ENCODE results near the gene ISYNA1. TPM values are rescaled to one million over a fixed set of nuclear protein-coding genes. Genes with fewer than 3 reads are reported as not detected.

The ISYNA1 gene
- total RNA-seq, 1 experiment from 2014 or later = 20.9 TPM

GRCh38 chr19:18443831-18444230 is 5.9 kb upstream of the ISYNA1 start:
- no peak for DNase-seq (ENCODE audit: low read depth)

- no peak for DNase-seq (ENCODE audit: low read depth)
These were observed 5.5 kb upstream of the ISYNA1 start for GRCh38 chr19:18443406-18443805.

DNA sequence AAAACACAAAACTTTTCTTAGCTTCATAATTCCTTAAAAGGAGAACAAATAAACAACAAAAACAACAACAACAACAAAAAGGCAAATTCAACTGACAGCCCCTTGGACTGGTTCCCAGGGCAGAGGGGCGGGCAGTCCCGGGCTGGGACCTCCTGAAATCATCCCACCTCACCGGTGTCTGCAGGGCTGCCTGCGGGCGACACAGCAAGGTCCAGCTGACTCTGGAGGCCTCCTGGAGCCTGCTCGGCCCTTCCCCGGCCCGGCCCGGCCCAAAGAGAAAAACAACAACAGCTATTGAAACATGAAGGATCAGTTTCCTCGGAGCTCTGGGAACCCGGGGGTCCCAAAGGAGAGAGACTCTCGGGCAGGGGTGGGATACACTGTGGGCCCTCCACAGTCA is 5.0 kb upstream of the ISYNA1 start:
- no peak for DNase-seq (ENCODE audit: low read depth)

GRCh38 chr19:18441804-18442788 is 4.2 kb upstream of the ISYNA1 start:
- DNase-seq (ENCODE audit: low read depth) = no peak

DNA sequence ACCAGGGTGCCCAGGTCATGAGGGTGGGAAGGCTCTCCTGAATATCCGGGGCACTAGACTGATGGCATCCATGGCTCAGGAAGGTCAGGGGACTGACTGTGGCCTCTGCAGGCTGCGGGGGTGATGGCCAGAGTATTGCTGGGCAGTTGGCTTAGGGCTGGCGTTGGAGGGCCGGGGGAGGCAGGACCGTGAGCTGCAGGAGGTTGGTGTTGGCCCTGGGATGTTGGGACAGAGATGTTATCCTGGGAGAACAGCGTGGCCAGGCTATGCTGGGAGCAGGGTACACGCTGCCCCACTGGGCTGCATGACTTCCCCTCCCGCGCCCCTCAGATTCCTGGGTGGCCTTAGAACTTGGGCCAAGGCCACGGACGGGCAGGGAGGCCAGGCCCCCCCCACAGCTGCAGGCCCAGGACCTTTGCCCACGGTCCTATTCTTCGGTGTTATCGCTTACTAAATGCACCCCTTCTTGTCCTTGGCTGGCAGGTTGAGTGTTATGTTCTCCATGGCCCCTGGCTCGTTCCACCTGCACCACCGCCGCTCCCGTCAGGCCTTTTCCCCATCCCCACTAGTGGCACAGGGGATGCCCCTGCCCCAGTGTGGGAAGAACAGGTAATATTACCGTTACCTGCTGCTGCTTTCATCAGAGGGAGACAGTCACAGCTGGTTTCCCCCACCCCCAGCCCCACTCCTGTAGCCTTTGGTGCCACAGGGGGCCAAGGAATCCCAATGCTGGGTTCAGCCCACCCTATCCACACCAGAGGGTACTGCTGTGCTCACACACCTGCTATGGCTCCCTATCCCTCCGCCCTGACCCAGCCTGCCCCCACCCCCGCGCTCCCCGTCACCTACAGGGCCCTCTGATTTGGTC is 3.2 kb upstream of the ISYNA1 start:
- DNase-seq (ENCODE audit: low read depth) = no peak

GRCh38 chr19:18440415-18440877 is 2.5 kb upstream of the ISYNA1 start:
- no peak for DNase-seq (ENCODE audit: low read depth)

- no peak for DNase-seq (ENCODE audit: low read depth)
These were observed 1.9 kb upstream of the ISYNA1 start for GRCh38 chr19:18439910-18440237.

DNA sequence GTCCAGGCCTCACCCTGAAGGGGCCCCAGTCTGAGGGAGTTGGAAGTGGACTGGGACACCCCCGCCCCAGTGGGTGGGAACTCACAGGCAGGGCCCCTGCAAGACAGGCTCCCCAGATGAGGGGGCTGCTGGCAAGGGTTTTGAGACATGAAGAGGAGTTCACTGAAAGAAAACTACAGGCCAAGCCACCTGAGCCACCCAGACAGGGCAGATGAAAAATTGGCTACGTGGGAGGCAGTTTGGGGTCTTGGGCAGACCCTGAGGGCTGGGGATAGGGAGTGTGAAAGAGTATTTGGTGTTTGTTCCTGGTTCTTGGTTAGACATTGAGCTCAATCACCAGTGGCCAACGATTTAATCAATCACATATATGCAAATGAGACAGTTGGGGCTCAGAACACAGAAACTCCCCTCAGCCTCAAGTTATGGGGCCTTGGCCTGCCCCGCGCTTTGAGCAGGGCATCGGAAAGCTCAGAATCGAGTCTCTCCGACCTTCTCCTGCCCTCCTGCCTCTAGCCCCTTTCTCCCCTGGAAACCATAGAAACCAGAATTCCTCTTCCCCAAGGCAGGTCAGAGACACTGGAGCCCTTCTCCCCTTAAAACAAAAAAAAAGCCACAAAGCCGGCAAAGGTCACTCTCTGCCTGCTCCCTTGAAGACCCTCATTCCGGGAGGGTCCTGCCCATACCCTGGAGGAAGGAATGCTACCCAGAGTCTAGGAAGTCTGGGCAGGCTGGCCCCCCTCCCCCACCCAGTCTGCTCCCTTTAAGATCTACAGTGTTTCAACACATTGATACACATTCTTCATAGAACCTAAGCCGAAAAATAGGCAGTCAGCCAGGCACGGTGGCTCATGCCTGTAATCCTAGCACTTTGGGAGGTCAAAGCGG is 1.3 kb upstream of the ISYNA1 start:
- peak; percentile 56 for DNase-seq (ENCODE audit: low read depth)

- DNase-seq (ENCODE audit: low read depth) = peak; percentile 57
These were observed 545 bp upstream of the ISYNA1 start for GRCh38 chr19:18438331-18439024.

DNA sequence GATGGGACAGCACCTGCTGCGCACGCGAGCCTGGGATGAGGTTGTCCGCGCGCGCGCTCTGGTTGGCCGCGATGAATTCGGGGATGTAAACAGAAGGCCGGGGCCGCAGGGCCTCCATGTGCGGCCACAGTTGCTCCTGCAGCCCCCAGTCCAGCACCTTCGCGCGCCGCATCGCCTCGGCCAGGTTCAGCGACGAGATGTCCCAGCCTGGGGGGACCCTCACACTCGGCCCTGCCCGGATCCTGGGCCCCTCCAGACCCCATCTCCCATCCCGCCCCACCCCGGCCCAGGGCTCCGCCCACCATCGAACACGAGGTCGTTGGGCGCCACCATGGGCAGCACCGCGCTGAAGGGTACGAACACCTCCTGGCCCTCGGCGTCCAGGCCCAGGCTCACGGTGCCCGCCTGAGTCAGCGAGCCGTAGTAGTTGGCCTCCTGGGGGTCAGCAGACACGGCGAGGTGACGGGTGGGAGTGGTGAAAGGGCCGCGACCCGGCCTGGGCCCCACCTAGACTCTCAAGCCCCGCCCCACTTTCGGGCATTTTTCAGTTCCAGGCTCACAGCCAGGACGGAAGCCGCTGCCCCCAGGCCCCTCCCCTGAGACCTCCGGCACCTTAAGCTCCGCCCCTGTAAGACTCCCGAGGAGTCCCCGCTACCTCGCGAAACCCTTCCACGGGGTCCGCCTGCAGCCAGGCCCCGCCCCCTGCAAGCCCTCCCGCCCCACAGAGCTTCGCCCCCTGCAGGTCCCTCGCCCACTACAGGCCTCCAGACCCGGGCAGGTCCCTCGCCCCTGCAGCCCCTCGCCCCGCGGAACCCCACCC is 1.1 kb downstream of the ISYNA1 start:
- peak; percentile 78 for DNase-seq (ENCODE audit: low read depth)

DNA sequence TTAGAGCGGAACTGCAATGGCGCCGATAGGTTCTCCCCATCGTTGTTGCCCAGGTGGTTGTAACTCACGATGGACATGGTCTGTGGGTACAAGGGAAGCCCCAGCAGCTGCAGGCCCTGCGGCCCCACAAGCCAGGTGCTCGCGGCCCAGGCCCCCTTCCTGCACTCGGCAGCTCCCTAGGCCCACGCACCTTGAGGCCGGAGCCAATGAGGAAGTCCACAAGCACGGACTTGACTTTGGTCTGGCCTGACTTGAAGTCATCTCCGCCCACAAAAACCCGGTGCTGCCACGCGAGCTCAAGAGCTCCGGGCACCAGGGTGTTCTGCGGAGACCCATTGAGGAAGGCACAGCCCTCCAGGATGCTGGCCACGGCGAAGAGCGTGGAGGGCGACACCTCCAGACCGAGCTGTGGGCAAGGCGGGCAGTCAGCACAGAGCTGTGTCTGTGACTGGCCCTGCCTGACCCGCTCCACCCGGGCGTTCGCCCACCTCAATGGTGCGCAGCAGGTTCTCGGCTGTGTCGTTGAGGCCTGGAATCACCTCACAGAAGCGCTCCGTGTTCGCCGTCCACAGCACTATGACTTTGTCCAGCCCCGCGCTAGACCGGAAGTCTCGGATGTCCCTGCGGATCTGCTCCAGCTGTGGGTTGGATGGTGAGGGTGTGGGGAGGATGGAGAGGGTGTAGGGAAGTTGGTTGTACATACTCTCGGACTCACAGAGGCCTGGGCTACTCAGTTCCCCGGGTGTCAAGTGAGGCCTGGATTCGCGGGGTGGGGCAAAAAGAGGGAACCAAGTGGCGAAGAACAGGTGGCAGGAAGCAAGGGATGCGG is 1.9 kb downstream of the ISYNA1 start:
- no peak for DNase-seq (ENCODE audit: low read depth)

DNA sequence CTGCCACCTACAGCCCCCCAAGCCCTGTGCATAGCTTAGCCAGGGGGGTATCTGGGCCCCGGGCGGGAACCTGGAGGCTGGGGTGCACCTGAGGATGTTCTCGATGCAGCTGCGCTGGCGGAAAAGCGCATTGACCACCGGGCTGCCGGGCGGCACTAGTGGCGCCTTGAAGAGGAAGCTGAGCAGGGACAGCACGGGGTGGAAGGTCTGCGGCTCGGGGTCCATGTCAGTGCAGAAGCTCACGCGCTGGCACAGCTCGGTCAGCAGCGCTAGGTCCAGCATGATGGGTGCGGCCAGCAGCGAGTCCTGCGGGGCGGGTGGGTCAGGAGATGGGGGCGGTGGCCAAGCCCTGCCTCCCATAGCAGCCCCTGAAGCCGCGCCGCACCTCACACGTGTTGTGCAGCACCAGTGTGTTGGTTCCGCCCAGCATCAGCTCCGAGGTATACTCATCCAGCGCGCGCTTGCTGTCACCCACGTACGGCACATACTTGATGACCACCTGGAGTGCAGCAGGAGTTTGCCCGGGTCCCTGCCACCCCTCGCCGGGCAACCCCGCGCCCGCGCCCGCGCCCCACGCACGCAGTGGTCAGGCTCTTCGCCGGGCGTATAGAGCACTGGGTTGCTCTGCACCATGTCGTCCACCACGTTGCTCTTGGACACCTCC is 2.6 kb downstream of the ISYNA1 start:
- DNase-seq (ENCODE audit: low read depth) = no peak

DNA sequence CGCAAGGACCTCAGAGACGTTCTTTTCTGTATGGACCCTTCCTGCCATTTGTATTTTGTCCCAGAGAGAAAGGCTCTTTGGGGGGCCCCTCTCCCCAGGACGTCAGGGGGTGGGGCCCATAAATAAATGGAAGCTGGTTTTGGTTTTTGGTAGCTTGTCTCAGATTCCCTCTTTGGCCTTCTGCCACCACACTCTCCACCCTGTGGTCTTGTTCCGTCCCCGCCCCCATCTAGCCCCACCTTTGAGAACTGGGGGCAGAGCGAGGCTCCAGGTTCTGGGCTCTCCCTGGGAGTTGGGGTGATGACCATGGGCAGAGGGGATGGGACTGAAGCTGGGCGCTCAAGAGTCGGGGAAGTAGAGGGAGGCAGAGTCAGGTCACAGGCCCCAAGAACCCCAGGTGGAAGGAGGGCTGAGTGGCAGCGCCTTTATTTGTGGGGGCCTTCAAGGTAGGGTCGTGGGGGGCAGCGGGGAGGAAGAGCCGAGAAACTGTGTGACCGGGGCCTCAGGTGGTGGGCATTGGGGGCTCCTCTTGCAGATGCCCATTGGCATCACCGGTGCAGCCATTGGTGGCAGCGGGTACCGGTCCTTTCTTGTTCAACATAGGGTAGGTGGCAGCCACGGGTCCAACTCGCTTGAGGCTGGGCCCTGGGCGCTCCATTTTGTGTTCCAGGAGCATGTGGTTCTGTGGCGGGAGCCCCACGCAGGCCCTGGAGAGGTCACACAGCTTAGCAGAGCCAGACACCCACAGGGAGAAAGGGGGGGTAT is 3.3 kb downstream of the ISYNA1 start:
- DNase-seq (ENCODE audit: low read depth) = no peak

- no peak for DNase-seq (ENCODE audit: low read depth)
These were observed 4.1 kb downstream of the ISYNA1 start for GRCh38 chr19:18433735-18434398.

DNA sequence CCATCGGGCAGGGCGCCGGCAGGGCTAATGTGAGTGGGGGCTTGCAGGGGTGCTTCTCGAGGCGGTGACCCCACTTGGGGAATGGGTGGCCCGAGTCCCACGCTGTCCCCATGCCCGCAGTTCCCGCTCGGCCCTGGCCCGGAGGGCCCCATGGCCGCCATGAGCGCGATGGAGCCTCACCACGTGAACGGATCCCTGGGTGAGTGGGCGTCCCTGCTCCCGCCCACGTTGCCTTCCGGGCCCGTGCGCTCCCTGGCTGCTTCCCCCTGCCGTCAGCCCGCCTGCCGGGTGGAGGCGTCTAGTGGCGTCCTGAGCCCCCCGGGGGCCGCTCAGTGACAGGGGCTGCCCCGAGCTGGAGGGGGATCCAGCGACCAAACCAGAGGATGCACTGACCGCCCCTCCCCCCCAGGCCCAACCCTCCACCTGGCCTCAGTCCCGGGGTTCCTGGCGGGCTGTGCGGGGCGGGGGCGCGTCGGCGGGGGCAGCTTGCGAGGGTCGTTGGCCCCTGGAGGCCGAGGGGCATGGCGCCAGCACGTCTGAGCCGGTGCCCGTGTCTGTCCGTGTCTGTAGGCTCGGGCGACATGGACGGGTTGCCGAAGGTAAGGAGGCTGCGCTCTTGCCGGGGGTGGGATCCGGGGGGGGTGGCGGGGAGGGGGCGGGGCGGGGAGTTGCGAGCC is 4.8 kb downstream of the ISYNA1 start:
- no peak for DNase-seq (ENCODE audit: low read depth)

DNA sequence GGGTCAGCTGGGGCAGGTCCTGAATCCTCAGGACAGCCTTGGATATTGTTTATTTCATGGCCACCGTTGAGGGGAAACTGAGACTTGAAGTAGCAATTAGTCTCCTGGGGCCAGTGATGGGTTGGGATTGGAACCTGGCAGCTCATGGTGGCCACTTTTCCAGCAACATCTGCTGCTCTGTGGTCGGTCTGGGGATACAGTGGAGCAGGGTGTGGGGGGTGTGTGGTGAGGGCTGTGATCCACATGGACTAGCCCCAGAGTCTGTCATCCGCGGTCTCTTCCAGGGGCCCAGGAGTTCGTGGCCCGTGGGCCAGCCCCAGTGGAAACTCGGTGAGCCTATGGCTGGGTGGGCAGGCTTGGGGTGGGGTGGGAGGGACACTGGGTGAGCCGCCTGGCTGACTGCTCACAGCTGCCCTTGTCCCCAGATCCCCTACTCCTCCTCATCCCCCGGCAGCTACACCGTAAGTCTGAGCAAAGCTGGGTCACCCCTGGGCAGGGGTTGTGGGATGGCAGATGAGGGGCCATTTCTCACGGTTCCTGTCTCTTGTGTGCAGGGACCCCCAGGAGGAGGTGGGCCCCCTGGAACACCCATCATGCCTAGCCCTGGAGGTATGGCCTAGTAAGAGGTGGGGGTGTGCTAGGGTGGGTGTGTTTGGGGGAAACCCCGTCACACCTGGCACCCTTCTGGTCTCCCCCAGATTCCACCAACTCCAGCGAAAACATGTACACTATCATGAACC is 5.5 kb downstream of the ISYNA1 start:
- DNase-seq (ENCODE audit: low read depth) = no peak

All from RPMI7951 (cell line).